22Rv1 (cell line): ENCODE results near the gene IQSEC2.

Experiments
- H3K27ac ChIP-seq: fragments of 450-650 bp; 2 replicates; pipeline ENCODE4 v1.5.1; 2017
- CTCF ChIP-seq: fragments of 450-650 bp; IDR thresholded peaks from 2 replicates; pipeline ENCODE4 v1.5.1; 2017; ENCODE audit warnings: mild to moderate bottlenecking
- ZFX ChIP-seq: fragments of 450-650 bp; IDR thresholded peaks from 2 replicates; pipeline ENCODE4 v1.6.1; 2017; ENCODE audit warnings: antibody characterized with exemption, borderline replicate concordance

The IQSEC2 gene

DNA sequence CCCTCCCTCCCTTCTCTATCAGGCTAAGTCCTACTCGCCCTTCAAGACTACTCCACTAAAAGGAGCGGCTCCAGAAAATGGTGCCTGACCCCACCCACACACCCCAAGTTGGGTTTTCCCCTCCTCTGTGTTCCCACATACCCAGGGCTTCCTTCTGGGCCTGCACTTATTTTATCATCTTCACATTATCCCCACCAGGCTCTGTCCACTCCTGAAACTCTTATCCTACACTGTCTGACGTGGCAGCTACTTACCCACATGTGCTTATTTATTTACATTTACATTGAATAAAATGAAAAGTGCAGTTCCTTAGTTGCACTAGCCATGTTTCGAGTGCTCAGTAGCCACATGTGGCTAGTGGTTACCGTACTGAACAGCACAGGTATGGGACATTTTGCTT, 51.3 kb downstream of the IQSEC2 start:
- TF ChIP-seq ZFX = no peak
- no peak for TF ChIP-seq CTCF
- peak overlapping the region; percentile 87 for H3K27ac ChIP-seq

GRCh38 chrX:53227224-53227765, 54.1 kb downstream of the IQSEC2 start:
- TF ChIP-seq ZFX (no peak), CTCF (no peak)
- H3K27ac ChIP-seq = peak overlapping the region; percentile 87

- TF ChIP-seq ZFX (no peak), CTCF (no peak)
- peak within 1 kb of the TSS; percentile 87 for H3K27ac ChIP-seq
Measured at GRCh38 chrX:53224860-53225797, 56.3 kb downstream of the IQSEC2 start, which contains the start of gene KDM5C. TSS of gene KDM5C (minus strand) at chrX:53225207. CDS start at chrX:53224889, 318 bp downstream.

- peak overlapping the region; percentile 87 for H3K27ac ChIP-seq
- TF ChIP-seq CTCF (no peak), ZFX (no peak)
Measured at GRCh38 chrX:53223955-53224859, 57.2 kb downstream of the IQSEC2 start.

DNA sequence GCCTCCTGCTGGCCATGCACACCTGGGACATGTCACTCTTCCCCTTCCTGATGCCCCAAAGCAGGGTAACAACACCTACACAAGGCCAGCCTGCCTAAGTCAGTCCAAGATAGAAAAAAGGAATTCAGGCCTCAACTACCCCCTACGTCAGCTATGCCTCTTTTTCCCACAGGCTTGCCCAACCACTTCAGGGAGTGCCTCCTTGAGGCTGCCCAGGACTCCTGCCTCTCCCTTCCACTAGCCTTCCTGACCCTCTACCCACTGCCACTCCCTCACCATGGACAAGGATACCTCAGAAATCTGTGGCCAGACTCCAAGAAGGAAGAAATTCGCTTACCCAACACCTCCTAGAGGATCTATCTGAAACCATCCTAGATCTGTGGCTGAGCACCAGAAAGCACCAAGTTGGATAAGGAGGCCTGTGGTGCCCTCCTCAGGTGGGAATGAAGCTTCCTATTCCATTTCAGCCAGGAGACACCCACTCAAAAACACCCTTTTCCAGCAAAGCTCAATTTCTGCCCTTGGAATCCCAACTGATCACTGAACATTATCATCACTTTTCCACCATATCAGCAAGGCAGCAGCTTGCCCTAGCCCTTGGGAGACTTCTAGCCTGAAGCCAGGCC, 58.2 kb downstream of the IQSEC2 start:
- no peak for TF ChIP-seq CTCF
- no peak for TF ChIP-seq ZFX
- H3K27ac ChIP-seq = peak overlapping the region; percentile 87
